Raji (cell line): ENCODE results near the gene SDK1.

Experiments
- POLR2A ChIP-seq: IDR thresholded peaks from 2 replicates; pipeline ENCODE4 v1.6.1; 2011; ENCODE audit warnings: low read depth, low read length, control low read depth; ENCODE audit not compliant: insufficient read depth

Gene SDK1

DNA sequence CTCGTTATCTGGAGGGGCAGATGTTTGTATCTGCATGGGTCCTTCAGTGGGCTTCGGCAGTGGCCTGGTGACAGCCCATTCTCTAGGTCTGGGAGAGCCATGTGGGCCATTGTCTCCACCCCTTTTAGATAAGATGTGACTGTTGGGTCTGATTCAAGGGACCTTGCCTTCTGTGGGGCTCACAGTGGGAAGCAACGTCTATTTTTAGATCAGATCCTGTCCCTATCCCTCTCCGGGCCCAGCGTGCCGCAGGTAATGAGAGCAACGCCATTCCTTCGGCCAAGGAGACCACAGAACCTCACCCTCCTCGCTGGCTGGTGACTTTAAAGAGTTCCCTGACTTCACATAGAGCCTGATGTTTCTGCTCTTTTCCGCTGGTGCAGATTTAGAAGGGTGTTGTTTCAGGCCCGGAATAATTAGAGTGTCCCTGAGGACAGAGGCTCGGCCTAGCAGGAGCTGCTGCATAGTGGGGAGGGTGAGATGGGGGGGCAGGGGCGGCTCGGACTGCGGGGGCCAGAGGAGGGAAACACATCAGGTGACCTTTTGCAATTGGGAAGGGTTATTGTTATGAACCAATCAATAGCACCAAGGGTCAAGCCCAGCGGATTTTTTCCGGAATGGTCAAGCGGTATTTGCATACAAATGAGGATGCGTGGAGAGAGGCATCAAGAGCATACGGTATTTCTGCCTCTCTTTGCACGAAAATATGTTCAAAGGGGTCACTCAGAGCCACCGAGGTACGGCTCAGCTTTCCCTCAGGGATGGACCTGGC, 878.0 kb downstream of the SDK1 start:
- TF ChIP-seq POLR2A, result no peak

DNA sequence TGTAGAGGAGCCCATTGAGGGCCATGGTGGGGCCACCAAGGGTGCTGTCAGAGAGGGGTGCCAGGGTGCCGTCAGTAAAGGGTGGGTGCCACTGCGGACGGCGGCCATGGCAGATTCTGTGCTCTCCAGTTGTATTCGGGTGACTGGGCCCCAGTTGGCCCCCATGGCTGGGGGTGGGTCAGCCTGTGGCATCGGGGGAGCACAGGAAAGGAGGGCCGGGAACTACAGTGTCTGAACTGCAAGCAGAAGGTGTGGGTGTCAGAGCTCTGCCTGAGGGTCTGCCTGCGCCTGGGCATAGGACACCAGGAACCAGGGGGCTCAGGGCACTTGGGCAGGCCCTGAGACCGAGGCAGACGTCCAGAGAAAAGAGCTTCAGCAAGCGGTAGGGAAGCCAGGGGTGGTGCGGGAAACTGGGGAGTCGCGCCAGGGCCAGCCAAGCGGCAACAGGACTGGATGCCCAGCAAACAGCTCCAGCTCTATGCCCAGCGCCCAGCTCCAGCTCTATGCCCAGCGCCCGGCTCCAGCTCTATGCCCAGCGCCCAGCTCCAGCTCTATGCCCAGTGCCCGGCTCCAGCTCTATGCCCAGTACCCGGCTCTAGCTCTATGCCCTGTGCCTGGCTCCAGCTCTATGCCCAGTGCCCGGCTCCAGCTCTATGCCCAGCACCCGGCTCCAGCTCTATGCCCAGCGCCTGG, 878.8 kb downstream of the SDK1 start:
- TF ChIP-seq POLR2A, result no peak

DNA sequence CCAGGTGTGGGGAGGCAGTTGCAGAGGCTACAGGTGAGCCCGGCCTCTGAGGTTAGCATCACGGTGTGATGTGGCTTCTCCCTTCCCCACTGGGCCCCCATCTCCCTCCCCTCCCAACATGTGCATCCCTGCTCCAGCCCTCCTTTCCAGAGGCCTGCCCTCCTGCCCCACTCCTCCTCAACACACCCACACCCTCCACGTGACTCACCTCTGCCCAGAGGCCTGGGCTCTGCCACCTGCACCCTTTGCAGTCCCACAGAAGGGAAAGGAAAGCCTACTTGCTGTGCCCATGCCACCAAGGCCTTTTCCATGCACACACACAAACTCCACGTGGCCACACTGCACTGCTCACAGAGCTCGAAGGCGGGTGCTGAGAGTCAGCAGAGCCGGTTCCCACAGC, 880.4 kb downstream of the SDK1 start:
- no peak for TF ChIP-seq POLR2A

DNA sequence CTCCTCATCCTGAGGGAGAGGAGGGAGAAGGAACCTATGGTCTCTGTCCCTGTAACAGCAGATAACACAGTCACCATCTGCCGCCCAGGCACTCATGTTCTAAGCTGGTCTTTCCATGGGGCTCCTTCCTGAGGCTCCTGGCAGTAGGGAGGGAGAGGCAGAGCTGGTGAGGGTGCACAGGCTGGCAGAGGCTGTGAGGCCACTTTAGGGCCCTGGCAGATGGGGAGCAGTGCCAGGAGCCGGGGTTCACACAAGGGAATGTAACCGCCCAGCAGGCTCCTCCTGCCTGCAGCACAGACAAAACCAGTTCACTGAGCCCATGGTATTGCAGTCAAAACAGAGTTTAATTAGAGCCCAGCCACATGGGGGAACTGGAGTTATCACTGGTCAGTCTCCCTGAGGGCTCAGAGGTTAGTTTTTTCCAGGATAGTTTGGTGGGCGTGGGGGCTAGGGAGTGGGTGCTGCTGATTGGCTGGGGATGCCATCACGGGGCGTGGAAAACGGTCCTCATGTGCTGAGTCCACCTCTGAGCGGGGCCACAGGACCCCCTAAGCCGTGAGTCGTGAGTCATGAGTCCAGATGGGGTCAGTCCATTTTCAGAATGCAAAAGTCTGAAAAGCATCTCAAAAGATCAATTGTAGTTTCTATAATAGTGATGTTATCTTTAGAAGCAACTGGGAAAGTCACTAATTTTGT, 881.7 kb downstream of the SDK1 start:
- no peak for TF ChIP-seq POLR2A

DNA sequence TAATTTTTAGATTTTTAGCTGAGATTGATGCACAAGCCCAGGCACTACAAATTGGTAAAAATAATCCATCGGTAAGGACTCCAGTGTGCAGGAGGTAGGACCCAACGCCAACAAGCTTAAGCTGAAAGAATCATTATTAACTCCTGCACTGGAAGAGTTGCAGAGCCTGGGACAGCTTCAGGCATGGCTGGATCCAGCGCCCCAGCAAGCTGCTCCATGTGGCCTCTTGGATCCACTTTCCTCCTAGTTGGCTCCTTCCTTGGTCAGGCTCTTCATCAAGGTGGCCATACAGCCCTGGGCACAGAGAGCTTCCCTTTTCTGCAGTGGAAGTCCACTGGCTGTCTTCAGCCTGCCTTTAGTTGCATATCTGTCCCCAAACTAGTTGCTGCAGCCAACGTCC, 883.6 kb downstream of the SDK1 start:
- TF ChIP-seq POLR2A, result no peak

DNA sequence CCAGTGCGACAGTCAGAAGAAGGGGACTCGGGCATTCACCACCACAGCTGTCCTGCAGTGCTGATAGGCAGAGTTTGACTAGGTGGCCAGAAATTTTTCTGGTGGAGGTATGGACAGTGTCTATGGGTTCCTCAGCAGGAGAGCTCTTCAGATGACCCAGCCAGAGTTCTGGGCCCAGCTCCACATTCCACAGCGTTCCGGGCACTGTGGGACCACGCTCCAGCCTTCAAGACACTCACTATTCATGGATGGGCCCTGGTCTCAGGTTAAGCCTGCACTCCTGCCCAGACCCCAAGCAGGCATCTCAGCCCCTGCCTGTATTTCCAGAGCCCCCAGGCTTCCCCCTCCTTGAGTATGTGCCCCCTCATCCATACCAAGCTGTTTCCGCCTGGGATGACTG, 884.1 kb downstream of the SDK1 start:
- no peak for TF ChIP-seq POLR2A

DNA sequence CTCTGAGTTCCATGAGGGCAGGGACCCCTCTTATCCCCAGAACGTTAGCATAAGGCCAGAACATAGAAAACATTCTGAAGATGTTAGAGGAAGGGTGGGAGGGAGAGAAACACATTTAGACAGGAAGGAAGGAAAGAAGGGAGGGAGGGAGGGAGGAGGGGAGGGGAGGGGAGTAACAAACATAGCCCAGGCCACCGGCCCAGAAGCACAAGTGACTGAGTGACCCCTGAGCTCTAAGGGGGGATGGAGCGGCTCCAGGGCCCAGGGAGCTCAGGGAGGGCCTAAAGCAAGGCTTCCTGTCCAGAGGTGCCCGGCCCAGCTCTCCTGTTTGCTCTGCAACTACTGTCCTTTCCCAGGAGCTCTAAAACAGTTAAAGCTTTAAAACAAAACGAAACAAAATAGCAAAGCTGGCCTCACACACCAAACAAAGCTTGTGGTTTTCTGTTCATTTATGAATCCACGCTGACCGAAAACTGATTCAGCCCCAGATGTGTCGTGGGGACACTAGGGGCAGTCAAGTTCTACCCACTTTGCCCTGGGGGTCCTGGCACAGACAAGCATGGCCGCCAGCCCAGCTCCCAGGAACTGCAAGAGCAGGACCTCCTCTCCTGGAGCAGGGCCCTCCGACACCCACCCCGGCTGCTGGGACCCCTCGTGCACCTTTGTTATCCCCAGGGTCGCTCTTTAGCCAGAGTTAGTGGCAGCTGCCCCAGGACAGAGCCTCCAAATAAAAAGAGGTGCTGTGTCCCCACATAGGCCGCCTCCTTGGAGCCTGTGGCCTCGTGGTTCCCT, 884.9 kb downstream of the SDK1 start:
- TF ChIP-seq POLR2A, result no peak

DNA sequence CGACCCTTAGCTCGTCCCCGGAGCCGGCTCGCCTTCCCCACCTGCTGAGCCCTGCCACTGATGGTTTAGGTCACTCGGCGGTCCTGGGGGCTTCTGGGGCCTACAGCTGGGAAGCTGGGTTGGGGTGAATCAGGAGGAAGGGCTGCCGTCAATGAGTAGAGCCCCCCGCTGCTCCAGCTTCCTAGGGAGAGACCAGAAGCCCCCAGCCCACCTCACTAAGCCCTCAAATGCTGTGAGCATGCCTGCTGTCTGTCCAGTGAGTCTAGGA, 885.4 kb downstream of the SDK1 start:
- TF ChIP-seq POLR2A, result no peak

DNA sequence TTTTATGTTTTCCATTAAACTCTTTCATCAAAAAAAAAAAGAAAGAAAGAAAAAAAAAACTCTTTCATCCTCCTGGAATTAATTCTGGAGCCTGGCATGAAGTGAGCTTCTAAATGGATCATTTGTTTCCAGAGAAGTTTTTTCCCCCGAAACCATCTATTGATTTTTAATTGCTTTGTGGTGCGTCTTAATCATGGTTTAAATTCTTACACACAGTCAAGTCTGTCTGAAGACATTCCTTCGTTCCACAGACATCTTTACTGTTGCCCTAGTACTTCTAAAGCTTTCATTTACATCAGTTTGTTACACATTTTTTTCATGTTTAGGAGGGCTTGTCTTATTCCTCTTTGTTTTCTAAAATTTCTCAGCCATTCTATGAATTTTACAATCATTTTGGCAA, 887.6 kb downstream of the SDK1 start:
- TF ChIP-seq POLR2A, result no peak

DNA sequence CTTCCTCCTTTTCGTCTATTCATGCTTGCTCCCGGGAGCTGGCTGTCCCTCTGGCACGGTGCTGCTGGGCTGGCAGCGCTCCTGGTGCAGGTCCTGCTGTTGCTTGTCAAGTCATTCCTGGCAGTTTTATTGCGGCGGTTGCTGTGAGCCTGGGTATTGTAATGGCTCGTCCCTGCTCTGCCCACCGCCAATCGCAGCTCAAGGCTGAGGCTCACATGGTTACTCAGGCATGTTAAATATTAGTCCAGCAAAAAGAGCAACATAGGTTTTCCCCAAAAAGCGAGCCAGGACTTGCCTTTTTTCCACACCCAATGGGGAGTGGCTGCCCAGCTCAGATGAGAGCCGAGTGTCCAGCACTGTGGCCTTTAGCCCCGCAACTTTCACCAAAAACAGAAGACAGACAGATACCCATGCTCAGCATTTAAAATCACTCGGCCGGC, 888.1 kb downstream of the SDK1 start:
- TF ChIP-seq POLR2A, result no peak

DNA sequence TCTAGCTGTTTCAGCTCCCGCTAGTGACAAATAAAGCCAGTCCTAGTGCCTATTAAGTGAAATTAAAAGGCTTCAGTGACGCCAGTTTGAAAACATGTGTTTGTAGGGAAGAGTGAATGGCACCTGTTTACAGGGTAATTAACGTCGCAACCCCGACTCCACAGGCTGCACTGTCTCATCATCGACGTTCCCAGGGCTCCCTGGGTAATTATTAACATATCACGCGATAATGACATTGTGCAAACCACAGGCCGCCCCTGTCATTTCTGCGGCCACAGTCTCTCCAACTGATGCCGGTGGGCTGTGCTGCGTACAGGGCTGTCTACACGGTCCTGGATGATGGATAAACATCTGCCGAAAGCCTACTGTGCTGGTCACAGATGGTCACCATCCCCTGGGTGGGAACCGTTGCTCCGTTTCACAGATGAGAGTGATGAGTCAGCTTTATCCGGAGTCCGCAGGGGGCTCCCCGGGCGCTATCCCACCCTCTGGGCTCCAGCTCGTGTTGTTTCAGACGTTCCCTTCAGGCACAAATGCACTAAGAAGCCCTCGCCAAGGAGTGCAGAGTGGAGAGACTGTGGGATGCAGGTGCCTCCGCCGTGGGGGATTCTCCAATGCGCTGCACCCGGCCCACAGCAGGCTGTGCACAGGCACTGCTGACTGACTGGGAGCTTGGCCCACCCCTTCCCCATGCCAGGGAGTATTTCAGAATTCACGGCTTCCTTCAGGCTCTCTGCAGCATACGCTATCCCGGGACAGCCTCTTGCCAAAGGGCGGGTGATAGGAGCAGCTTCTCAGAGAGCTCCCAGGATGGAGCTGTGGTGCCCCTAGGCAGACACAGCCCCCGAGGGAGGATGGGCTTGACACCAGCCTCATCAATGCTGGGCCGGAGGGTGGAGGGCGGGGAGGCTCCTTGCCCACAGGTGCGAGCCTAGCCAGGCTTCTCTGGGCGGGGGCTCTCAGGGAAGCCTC, 889.2 kb downstream of the SDK1 start:
- no peak for TF ChIP-seq POLR2A

DNA sequence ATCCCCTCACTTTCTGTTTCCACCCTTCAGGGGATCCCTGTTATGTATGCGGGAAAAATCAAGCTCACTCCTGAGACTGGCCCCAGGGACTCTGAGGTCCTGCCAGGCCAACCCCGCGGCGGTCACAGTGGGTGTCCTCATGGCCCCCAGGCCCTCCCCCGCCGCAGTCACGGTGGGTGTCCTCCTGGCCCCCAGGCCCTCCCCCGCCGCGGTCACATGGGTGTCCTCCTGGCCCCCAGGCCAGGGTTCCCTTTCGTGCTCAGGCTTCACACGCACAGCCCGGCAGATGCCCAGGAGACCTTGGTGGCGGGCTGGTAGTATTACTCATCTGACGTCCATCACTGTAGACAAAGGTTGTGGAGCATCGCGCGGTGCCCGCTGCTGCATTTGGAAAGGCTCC, 890.0 kb downstream of the SDK1 start:
- TF ChIP-seq POLR2A, result no peak

DNA sequence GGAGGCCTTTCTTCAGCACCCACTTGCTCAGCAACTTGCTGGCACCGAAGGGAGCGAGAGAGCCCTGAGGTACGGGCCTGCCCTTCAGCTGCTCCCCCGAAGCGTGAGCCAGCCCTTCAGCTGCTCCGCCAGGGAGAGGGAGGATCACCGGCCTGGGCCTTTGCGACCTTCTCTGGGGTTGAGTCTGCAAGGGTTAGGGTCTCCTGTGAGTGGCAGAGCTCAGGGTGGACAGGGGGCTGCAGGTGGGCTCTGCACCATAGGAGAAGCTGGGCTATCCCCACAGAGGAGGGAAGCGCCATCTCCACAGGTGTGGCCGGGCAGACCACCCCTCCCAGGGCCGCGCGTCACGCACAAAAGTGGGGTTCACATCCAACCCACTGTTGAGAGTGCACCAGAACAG, 890.5 kb downstream of the SDK1 start:
- no peak for TF ChIP-seq POLR2A

DNA sequence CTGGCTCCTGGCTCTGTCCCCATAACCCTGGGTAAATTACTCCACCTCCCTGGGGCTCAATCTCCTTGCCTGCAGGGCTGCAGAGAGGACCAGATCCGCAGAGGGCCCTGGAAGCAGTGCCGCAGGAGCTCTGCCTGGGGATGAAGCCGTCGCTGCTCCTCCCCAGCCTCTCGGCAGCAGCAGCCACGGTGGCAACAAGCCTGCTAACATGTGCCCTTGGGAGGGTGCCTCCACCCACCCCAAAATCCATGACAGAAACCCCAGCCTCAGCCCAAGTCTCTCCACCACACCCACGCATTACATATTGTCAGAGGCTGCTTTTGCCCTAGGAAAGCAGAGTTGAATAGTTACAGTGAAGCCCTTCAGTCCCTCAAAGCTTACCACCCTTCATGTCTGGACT, 894.6 kb downstream of the SDK1 start:
- no peak for TF ChIP-seq POLR2A
